HPDE6-E6E7 (cell line): ENCODE measurements around the gene ANO10.
"Not testable (repeated sequence)": the region's sequence is repeated elsewhere in the genome, so short reads cannot be mapped to it uniquely, and the experiment has no call there.

Source experiments
- DNase-seq: peaks from one replicate; pipeline ENCODE4 v3.0.0; 2011; ENCODE audit warnings: missing footprints; ENCODE audit errors: extremely low spot score

ANO10 gene

DNA sequence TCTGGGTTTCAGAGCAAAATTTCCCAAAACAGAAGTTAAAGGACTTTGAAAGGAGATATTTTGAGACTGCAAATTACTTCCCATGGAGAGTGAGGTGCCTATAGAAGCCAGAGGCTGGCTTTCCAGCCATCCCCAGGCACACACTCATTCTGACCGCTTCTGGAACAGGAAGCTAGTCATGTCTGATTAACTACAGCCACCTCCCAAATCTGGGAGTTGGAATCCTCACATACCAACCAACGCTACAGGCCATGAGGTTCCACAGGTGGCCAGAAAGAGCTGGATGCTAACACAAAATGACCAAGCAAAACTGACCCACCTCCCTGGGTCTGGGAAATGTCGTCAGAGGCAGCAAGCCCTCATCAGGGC is 248.3 kb downstream of the ANO10 start:
- no peak for DNase-seq

DNA sequence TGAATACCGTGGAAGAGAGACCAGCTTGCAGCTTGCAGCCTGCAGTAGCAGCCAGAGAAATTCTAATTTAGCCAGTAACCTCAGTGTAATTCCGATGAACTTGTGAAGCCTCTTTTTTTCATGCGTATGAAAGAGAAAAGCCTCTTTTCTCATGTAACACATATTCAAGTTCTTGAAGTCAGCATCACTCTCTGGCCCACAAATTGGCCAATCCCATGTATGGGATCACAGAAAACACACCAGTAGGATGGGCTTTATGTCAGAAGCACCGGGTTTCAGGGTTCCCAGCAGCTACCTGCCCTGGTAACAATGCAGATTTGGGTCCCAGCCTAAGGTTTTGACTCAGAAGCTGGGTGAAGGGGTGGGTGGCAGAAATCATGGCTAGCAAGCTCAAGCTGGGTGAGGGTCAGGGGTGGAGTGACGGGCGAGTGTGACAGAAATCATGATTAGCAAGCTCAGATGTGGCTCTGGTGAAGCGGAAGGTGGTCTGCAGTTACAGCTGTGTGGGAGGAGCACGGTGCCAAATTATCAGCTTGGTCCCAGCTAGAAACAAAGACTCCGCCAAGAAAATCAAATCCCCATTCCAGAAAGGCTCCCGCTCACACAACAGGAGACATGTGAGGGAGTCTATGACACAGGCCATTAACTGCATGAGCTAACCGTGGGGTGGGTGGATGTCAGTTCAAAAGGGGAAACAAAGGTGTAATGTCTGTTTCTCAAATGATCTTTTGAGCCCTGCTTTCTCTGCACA is 248.8 kb downstream of the ANO10 start:
- no peak for DNase-seq

DNA sequence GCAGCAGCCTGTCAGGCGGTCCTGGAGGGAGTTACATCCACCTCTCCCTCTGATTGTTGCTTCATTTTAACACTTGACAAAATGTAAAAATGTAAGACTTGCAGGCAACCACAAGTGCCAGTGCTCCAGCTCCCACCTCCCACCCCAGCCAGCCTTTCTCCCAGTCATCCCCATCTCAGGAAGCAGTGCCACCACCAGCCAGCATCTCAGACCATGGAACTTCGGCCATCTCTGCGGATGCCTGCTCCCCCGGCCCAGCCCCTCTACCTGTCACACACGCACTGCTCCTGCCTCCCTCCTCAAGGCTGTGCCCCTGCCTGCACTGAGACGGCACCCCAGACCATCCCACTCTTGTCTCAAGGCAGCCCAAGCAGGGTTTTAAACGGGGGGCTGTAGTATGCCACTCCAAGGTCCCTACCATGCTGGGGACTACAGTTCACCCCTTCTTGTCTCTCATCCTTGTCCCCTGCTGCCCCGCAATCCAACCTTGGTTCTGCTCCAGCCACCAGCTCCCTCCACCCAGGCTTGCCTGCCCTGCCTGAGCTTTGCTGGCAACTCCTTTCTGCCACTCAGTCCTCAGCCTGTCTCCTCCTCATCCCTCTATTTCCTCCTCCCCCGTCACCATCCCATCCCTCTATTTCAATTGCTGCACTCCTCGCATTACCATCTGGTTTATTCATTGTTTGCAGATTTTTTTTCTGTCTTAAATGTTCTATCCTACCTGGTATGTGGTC is 249.6 kb downstream of the ANO10 start:
- DNase-seq = no peak

DNA sequence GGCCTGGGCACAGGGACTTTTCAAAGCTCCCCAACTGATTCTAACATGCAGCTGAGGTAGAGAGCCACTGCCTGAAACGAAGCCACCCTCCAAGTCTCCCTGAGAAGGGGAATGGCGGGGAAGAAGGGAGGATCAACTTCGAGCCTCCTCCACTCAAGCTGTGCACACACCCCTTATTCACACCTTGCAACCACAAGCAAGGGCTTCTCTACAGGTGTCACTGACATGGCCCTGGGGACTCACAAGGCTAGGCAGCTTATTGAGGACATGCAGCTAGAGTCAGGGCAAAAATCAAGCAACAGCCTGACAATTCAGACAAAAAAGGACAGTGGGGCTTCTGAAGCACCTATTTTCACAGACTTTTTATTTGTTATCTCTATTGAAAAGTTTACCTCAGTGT is 250.3 kb downstream of the ANO10 start:
- DNase-seq = no peak

DNA sequence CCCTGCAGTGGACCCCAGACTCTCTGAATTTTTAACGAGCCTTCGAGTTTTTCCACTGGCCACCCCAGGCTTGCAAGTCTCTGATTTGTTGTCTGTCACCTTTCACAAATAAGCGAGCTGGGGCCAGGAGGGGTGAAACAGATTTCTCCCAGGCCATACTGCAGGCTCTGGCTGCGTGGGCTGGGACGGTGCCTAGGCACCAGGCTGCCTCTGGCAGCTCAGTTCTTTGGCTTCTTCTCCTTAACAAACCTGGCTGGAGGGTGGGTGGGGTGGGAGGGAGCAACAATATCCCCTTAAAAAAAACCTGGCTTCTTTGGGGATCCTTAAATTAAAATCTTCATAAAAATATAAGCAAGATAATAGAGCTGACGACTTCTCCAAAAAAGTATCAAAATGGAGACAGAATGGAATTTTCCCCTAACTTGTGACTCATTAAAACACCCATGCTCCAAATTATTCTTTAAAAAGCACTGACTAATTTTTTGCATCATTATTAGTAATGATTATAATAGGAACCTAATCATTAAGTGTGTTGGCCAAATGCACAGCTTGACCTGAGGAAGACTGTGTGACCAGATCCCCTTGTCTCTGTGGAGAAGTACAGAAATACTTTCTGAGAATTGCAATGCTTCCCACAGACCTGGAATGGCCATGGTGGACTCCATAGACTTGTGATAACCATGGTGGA is 251.4 kb downstream of the ANO10 start:
- DNase-seq = no peak

DNA sequence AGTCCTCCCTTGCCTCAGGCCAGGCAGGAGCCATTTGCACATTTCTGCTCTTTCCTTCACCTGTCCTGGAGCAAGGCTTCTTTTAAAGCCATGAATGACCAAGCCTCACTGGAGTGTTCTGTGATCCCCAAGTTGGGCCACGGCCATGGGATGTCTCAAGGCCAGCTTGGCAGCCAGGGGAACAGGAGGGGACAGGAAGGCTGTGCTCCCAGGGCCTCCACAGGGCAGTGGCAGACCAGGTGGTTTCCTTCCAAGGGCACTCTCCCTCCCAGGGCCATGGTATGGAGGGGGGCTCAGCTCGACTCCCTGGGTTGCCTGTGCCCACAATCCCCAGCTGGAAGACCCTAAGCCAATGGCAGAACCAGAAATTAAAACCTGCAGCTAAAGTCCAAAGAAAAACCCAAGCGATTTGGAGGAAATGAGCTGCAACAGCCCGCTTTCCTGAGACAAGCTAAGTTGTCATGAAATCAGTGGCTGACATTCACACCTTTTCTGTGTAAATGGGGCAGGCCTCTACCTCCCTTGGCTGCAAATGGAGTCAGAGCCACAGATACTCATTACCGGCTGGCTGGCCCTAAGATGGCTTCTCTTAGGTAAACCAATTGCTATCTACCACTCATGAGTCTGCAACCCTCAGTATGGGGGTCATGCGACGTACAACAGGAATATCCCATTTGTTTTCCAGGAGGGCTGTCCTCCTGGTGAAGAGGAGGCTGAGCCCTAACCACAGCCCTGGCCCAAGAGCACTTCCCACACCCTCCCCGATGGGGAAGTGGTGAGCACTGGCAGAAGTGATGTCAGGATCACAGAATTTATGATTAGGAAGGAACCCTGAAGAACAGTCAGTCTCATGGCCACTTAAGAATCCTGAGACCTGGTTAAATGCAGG is 252.2 kb downstream of the ANO10 start:
- DNase-seq = no peak

DNA sequence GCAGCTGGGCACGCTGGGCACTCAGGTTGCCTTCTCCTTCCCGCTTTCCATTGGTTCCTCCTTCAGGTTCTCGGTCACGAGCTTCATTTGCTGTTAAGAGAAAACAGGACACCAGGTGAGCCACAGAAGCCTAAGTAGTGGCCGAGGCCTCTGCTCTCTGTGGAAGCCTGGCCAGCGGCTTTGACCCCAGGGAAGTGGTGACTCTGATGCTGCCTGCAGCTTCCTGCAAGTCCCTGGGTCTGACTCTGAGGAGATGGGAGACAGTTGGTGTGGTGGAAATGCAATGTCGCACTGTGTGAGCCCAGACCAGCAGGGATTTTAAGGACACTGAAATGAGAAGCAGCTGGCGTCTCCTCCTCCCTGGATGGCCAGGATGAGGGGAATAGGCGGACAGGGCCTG is 254.9 kb downstream of the ANO10 start:
- DNase-seq = no peak

DNA sequence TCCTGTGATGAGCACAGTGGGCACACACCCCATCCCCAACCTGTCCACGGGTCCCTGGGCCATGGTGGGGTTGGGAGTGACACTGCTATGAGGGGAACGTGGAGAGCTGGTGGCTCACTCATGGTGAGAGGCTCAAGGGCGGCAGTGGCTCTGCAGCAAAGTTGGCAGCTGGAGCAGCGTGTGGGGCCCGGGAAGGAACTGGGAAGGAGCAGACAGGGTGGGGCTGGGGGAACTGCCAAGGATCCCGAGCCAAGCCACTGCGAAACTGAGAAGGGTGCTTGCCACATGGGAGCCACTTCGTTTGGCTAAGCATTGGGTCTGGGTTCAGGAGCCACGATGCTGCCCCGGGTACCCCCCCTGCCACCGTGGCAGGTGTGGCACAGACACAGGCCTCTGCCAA is 255.3 kb downstream of the ANO10 start:
- no peak for DNase-seq

DNA sequence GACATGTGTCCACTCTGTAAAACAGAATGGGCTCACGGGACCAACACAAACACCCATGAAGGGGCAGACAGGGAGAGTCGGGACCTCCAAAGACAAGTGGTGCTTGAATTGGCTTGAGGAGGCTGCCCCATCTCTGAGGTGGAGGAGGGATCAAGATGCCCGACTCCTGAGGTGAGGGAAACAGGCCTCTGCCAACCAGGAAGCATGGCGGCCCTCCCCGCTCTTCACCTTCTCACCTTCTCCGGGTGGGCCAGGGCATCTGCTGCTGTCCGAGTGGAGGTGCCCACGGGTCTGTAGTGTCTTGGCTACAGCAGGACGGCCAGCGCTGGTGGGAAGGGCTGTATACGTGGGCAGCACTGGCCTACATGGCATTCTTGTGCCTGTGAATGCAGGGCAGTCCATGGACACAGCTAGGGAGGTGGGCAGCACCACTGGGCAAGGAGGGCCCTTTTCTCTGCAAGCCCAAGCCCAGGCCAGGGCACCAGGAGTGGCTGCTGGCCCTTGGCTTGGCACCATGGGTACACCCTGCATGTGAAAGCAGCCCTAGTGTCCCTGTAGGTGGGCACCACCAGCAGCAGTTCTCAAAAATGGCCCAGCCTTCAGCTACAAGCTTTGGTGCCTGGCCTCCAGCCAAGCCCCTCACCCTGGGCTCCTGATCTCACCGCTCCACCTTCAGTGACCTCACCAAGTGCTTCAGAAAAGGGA is 256.1 kb downstream of the ANO10 start:
- no peak for DNase-seq

DNA sequence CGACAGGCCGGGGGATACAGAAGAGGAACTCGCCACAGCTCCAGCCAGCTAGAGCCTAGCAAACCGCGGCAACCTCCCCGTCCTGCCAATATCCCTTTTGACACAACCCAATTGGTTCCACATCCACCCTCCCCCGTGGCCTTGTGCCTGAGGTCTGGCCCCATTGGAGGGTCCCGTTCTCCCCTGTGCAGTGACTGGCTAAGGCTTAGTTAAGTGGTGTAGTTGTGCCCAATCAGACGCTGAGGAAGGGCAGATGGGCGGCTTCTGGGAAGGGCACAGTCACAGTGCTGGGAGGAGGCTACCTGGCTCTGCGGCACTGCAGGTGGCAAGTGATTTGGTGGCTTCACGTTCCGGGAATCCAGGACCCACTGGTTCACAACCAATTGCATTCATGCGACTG is 256.9 kb downstream of the ANO10 start:
- no peak for DNase-seq

DNA sequence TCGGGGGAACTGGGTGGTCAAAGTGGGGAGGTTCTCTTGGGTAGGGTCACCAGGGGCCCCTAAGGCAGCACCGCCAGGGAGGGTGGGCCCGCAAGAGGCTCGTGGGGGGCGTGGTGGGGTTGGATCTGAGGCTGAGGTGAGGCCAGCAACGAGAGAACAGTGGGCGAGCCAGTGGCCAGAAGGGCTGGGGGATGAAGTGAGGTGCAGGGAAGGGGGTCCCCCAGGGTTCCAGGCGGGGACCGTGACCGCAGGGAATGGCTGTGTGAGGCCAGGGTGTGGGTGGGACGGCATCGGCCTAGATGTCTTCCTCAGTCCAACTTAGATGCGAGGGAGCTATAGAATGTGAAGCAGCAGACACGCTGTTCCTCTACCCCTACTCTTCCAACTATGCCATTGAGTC is 257.3 kb downstream of the ANO10 start:
- no peak for DNase-seq

DNA sequence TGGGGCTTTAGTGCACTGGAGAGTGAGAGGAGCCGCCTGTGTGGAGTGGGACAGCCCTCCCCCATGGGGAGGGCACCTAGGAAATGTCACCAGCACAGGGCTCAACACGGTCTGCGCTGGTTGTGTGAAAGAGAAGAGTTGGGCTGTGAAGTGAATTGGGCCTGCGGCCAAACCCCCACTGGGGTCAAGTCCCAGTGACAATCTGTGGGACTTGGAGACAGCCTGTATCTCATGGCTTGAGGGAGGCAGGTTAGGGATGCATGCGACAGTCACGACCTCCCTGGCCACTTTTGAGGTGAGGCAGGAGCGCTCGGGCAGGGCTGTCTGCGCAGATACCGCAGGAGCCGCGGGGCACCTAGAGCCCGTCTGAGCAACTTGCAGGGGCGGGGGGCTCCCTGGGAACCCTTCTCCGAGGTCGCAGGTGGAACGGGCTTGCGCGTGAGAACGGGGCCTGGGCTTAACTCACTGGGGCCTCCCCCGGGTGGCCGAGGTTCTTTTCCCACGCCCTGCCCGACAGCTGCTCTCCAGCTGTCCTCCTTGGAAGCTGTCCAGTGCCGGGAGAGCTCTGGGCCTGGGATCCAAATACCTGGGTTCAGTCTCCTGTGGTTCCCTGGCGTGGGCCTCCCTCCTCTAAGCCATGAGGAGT is 258.1 kb downstream of the ANO10 start:
- DNase-seq = no peak

DNA sequence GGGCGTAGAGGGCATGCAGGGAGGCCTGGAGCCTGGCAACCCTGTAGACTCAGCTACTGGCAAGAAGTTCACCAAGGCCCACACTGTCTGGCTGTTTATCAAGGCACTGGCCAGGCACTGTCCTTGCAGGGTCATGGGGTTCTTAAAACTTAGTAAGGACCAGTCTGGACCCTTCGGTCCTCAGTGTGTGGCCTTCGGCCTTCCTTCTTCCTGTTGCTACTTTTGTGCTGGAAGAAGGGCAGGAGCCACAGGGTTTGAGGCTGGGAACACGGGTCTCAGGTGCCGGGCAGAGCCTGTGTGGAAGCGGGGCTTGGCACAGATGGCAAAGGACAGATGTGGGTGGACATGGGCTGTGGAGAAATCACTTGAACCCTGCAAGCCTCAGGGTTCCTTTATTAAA is 258.9 kb downstream of the ANO10 start:
- DNase-seq = no peak

DNA sequence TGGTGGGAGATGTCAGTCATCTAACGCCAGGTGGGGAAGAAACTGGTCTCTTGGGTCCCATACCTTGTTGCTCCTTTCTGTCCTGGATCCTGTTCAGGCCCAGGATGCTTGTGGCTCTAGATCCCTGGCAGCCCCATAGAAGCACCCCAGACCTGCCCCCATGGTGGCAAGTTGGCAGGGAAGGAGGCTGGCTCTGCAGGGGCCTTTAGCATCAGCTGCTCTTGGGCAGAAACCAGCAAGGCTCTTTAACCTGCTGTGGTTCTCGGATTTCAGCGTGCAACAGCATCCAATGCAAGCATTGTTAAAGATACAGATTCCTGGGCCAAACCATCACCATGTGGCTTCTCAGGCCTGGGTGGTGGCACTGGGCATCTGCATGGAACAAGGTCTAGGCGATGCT is 259.6 kb downstream of the ANO10 start:
- no peak for DNase-seq

DNA sequence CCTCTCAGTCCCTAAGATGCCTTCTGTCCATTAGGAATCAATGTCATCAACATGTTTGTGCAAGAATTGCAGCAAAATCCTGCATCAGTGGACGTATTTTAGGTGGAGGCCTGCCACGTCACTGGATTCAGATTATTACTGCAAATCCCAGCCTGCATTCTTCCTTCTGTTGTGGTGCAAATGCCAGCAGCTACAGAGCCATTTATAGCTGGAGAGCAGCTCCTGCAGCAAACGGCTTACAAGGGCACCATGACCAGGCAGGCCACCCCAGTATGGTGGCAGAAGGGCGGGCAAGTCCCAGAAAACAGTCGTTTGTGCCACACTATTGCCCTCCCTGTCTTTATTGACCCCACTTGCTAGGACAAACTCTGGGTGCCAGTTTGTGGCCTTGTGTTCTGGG is 260.7 kb downstream of the ANO10 start:
- DNase-seq = no peak

DNA sequence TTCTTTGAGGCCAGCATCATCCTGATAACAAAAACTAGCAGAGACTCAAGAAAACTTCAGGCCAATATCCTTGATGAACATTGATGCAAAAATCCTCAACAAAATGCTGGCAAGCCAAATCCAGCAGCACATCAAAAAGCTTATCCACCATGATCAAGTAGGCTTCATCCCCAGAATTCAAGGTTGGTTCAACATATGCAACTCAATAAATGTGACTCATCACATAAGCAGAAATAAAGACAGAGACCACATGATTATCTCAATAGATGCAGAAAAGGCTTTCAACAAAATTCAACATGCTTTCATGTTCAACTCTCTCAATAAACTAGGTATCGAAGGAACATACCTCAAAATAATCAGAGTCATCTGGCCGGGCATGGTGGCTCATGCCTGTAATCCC is 265.8 kb downstream of the ANO10 start:
- not testable (repeated sequence) for DNase-seq

DNA sequence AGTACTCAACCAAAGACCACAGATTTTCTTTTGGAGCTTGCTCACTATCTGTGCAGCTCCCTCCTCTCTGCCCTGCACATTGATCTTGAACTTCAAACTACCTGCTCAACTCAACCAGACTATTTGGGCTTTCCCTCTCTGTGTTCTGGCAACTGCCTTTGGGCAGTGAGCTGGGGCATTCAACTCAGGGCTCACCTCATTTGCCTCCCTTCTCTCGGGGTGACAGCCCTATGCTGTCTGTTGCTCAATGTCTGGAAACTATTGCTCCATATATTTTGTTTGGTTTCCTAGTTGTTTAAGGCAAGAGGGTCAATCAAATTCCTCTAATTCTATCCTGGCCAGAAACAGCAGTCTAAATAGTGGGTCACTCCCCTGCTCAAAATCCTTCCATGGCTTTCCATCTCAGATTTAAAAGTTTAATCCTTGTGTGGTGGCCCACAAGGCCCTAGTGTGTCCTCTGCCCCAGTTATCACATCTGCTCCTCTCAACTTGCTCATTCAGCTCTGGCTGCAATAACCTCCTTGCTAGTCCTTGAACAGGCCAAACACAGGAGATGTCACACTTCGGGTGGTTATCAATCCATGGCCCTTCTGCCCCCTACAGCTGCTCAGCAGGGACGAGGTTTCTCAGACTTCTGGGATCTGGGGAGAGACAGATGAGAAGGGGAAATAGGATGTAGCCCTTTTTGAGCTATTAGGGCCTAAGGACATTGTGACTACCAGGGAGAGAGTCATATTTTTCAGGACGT is 267.7 kb downstream of the ANO10 start:
- DNase-seq = no peak

DNA sequence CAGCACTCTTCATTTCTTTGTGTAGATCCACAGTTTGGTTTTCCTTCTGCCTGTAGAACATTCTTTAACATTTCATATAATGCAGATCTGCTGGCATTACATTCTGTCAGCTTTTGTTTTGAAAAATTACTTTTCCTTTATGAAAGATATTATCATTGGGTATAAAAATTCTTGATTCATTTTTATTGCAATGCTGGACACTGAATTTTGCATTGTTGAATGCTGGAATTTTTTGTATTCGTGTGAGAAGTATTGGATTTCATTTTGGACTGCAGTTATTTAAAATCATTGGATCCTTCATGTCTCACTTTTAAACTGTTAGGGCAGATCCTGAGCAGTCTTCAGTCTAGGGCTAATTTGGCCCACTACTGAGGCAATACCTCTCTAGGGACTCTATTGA is 268.4 kb downstream of the ANO10 start:
- no peak for DNase-seq

DNA sequence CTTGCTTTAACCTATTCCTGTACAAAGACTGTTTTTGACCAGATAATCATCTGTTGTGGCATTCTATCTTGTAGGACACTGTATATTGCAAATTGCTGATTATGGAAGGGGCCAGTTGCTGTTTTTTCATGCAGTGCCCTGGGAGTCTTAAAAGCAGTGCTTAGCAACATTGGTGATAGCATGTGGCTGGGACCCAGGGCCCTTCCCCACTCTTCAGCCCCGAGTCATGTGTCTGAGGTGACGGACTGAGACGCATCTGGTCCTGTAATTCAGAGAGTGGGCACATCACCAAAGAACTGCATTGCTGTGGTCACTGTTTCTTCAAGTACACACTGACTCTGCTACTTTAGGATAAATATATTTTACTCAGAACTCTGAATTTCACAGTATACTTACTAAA is 272.1 kb downstream of the ANO10 start:
- DNase-seq = no peak
